Activated CD4-positive, alpha-beta T cell treated with anti-CD3 and anti-CD28 coated beads, Interleukin-2, amount 50 U/mL, for 48 hours (primary cell): Measurements from ENCODE around the gene TREX2.

Source experiments
- DNase-seq, 2 experiments: peaks; one replicate each; pipeline ENCODE4 v3.0.0-alpha.2; 2020

The TREX2 gene

GRCh38 chrX:153475271-153475670, 29.4 kb upstream of the TREX2 start:
- DNase-seq: no peak

- DNase-seq: peak; percentile 21 to 32
These were observed 28.9 kb upstream of the TREX2 start for GRCh38 chrX:153474718-153475117.

GRCh38 chrX:153474266-153474665, 28.4 kb upstream of the TREX2 start:
- DNase-seq: no peak

DNA sequence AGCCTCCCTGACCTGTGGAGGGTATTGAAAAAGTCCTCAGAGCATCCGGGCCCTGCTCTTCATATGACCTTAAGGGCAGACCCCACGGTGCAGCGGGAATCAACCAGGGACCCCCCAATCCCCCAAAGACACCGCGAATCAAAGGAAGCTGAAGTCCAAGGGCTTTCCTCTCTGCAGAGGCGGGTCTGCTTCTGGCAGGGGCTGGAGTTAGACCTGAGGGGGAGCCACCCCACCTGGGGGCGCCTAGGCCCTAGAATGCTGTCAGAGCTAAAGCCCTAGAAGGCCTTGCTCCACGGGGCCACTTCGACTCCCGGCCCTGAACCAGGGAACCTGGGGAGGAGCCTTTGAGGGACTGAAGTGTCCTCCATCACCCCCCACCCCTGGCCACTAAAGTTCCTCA, 27.3 kb upstream of the TREX2 start:
- no peak for DNase-seq

- DNase-seq: no peak
These were observed 25.9 kb upstream of the TREX2 start for GRCh38 chrX:153471663-153472280.

- DNase-seq: peak; percentile 82 to 88
These were observed 24.8 kb upstream of the TREX2 start, which contains the start of gene HAUS7 for GRCh38 chrX:153470411-153471363. TSS of gene HAUS7 (minus strand) at chrX:153470576. CDS start at chrX:153470557, 19 bp downstream.

- DNase-seq: peak; percentile 20 to 36
These were observed 24.1 kb upstream of the TREX2 start for GRCh38 chrX:153469811-153470410.

DNA sequence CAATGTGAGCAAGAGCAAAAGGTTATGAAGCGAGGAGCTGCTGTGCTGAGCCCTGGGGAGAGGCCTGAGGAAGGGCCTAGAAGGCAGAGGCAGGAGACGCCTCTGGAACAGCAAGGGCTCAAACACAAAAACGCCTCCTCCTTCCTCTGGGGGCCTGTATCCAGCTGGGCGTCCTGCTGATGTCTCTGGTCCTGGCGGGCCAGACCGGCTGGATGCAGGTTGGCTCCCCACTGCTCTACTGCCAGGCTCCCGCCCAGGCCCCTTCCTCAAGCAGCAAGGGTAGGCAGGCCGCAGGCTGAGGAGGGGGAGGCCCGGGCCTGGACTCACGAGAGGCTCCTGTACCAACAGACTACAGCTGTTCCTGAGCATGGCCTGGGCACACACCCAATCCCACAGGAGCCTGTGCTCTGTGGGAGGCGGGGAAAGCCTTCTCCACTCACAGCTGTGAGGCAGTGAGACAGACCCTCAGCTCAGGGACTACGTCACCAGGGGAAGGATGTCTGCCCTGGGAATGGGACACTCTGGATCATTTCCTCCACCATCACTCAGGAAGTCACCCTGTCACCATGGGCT, 22.2 kb upstream of the TREX2 start:
- no peak for DNase-seq

DNA sequence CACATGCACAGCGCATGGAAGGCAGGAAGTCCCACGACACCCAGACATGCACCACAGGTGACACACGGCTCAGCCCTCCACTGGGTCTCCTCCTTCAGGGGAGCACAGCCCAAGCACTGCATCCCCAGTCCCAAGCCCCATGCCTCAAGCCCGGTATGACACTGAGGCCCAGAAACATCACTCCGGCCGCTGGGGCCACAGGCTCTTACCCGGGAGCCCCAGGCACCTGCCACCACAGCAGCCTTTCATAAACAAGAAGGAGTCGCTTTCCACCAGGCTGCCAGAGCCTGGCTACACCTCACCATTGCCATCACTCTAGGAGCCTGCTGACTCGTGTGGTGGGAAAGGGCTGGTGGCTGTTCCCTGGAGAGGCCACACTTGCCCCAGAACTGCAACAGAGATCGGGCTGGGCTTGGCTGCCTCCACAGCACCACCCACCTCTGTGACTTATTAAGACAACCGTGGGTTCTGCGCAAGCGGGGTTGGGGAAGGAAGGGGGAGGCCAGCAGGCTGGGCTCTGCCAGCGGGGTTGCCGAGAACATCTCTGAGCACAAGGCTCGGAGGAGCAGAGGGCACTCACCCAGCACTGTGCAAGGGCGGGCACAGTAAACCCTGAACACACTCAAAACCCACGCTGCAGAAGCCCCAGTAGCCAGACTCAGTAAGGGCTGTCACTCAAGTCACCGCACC, 20.0 kb upstream of the TREX2 start:
- DNase-seq: no peak

- no peak for DNase-seq
These were observed 18.3 kb upstream of the TREX2 start for GRCh38 chrX:153464116-153464515.

GRCh38 chrX:153463556-153463955, 17.7 kb upstream of the TREX2 start:
- no peak for DNase-seq

DNA sequence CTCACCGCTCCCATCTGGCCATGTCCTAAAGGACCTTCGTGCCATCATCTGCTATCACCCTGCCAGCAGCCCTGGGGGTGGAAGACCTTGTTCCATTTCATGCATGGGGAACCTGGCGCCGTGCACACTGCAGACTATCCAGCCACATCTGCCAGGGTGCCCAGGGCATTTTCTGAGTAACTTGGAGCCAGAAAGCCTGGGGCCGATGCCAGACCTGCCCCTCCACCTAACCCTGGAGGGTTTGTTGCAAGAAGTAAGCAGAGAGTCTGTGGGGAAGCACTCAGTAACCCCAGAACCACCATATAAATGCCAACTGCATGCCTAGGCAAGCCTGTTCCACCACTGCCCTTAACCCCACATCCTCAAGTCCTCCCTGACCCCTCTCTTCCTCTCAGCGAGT, 17.2 kb upstream of the TREX2 start:
- no peak for DNase-seq

- DNase-seq: no peak
These were observed 16.4 kb upstream of the TREX2 start for GRCh38 chrX:153462291-153462690.

DNA sequence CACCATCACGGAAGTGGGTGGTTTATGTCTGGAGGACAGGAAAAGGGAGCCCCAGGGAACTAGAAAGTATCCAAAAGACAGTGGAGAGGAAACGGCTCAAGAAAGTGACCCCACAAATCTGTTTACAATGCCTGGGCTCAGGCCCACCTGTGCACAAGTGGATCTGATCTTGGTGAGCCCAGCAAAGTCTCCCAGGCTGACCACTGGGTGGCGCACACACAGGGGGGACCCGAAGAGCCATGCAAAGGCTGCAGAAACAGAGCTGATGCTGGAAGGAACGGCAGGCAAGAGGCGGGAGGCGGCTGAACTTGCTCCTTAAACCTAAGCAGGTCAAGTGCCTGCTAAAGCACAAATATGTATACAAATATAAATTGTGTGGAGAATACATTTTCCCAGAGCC, 15.0 kb upstream of the TREX2 start:
- DNase-seq: peak; percentile 48 to 51

- DNase-seq: no peak
These were observed 14.1 kb upstream of the TREX2 start for GRCh38 chrX:153459986-153460385.

GRCh38 chrX:153458476-153458875, 12.6 kb upstream of the TREX2 start:
- DNase-seq: no peak

DNA sequence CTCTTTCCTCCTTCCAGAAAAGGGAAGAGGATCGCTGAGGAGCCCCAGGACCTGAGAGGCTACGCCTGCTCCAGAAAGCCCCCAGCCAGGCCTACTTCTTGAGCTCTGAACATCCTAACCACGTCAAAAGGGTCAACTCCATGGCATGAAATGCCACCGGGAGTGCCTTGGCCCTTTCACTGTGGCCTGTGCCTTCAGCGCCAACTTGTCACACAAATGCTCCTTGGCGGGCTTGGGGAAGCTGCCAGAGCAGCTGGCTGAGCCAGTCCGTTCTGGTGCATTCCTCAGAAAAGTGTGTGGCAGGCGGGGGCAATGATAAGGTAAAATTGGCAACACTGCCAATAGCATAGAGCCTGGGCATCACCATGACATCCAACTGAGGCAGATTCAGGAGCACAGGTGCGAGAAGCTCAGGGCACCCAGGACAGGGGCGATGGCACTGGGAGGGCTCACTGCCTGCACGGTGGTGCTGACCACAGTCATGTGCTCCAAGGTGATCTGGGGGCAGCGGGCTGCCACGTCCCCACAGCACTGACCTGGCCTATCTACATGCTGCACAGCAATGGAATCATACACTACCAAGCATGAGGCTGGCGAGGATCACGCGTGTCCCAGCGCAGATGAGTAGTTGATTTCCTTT, 12.1 kb upstream of the TREX2 start:
- DNase-seq: no peak

DNA sequence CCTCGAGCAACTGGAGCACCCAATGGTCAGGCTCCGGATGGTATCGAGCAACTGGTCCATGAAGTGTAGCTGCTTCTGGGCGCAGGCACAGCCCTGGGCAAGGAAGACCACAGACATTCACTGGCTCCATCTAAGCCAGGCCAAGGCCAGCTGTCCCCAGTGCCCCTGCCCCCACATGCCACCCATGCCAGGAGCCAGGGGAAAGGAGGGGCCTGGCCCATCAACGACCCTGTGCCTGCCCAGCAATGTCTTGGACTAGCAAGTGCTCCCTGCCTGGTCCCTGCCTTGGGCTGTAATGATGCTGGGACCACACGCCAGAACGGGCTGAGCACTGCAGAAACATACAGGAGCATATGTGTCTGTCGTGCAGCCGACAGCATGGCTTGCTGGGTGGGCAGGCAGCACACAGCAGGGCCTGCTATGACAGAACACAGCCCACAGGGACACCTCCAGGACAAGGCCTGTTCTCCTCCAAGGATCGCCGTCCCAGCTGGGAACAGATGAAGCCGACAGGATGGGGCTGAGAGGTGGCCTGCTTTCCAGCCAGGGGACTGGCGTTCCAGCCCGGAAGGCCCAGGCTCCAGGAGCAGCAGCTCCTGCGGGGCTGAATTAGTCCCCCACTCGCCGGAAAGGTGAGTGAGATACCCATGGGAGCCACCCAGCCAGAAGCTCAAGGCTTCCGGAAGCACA, 11.4 kb upstream of the TREX2 start:
- no peak for DNase-seq

- no peak for DNase-seq
These were observed 10.8 kb upstream of the TREX2 start for GRCh38 chrX:153456704-153457103.

GRCh38 chrX:153456161-153456560, 10.3 kb upstream of the TREX2 start:
- DNase-seq: no peak

DNA sequence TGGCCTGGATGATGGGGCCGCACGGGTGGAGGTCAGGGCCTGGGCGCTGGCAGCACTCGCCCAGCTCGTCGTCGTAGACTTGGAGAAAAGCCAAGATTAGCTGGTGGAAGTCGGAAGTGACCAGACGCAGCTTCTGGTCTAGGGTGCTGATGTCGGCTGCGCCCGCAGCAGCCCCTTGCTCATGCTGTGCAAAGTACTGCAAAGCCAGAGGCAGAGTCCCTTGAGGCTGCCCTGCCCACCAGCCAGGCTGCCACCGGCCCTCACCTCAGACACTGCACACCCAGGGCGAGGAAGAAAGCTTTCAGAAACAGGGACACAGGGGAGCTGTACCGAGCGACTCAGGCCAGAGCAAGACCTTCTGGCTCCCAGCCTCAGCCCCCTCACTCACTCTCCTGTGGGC, 9.7 kb upstream of the TREX2 start:
- DNase-seq: no peak
